Mammary epithelial cell (primary cell): ENCODE measurements around the gene RIPPLY1.

ENCODE experiments used
- CTCF ChIP-seq, 2 donors: IDR thresholded peaks in 1 of 2; conservative IDR thresholded peaks in 1 of 2; 2 replicates each; pipeline ENCODE4 v1.5.1; 2011 to 2012; ENCODE audit warnings: inconsistent platforms in 2 of 2, low read length in 2 of 2, mild to moderate bottlenecking in 2 of 2, control low read depth in 1 of 2, low read depth in 1 of 2; ENCODE audit not compliant: insufficient read depth in 1 of 2; ENCODE audit errors: extremely low read depth in 1 of 2
- EZH2 ChIP-seq: IDR thresholded peaks from 2 replicates; pipeline ENCODE4 v1.6.1; 2012; ENCODE audit warnings: low read length, inconsistent platforms, borderline replicate concordance

GRCh38 chrX:106889468-106889867, 13.7 kb downstream of the RIPPLY1 start:
- no peak for TF ChIP-seq CTCF (conservative IDR thresholded peaks at IDR 0.05 in 1 of 2, IDR thresholded peaks at IDR 0.05 in 1 of 2; ENCODE audit: extremely low read depth in 1 of 2, insufficient read depth in 1 of 2, low read depth in 1 of 2, low read length in 2 of 2)
- no peak for TF ChIP-seq EZH2
